Esophagus squamous epithelium (tissue), 5 donors: Measurements from ENCODE around the gene MUS81. TPM values are rescaled to one million over a fixed set of nuclear protein-coding genes. Genes with fewer than 3 reads are reported as not detected.
A peak's percentile ranks its signal among the peaks of the same experiment; 100 is the strongest.

Experiments used
- DNase-seq: peaks from one replicate; lab custom pipeline; 2025; lab: John Stamatoyannopoulos, UW
- H3K27ac ChIP-seq, 4 donors: fragments of 200-600 bp; sonication (generic); one replicate each; pipeline ENCODE4 v1.5.1; 2016 to 2019; ENCODE audit warnings: mild to moderate bottlenecking in 1 of 4
- H3K27me3 ChIP-seq, 4 donors: fragments of 200-600 bp; sonication (generic); 1 replicate in 3 of 4; 2 replicates in 1 of 4; pipeline versions ENCODE4 v1.5.1 to v1.6.0; 2017 to 2021; ENCODE audit warnings: antibody characterized with exemption in 1 of 4
- H3K36me3 ChIP-seq, 3 donors: fragments of 200-600 bp; sonication (generic); one replicate each; pipeline ENCODE4 v1.5.1; 2016 to 2019
- H3K4me1 ChIP-seq, 3 donors: fragments of 200-600 bp; sonication (generic); one replicate each; pipeline ENCODE4 v1.5.1; 2017 to 2019
- H3K4me3 ChIP-seq, 4 donors: fragments of 200-600 bp; sonication (generic); 1 replicate in 3 of 4; 2 replicates in 1 of 4; pipeline ENCODE4 v1.5.1; 2016 to 2019; ENCODE audit warnings: mild to moderate bottlenecking in 2 of 4, moderate library complexity in 1 of 4
- H3K9me3 ChIP-seq, 3 donors: fragments of 200-600 bp; sonication (generic); one replicate each; pipeline ENCODE4 v1.5.1; 2016 to 2019
- POLR2A ChIP-seq, 4 donors: fragments of 450-650 bp; IDR thresholded peaks; one replicate each; pipeline ENCODE4 v1.6.1; 2017; ENCODE audit warnings: antibody characterized with exemption in 4 of 4, mild to moderate bottlenecking in 4 of 4, moderate library complexity in 3 of 4
- WGBS, 2 donors: methylation state at CpG; one replicate each; pipeline ENCODE4 v1.1.5; 2018; 5-methylcytosine and 5-hydroxymethylcytosine counted together
- intact Hi-C: fragments of 100-400 bp; cut with DNase I; formaldehyde crosslinking; loops from one replicate; pipeline ENCODE4 v1.15.0; 2022
- total RNA-seq, 4 donors: library from RNA; depleted of rRNA; stranded (reverse); fragments of >200 nt; gene quantifications; one replicate each; pipeline ENCODE4 v1.1.0, GENCODE V29; 2016
- TF ChIP-seq, protein P1 (sequence below), 6 experiments: fragments of 450-650 bp in 4 of 6; fragments of 200-600 bp in 2 of 6; sonication (generic) in 2 of 6; IDR thresholded peaks; one replicate each; pipeline ENCODE4 v1.5.1; 2016 to 2019; ENCODE audit warnings: antibody characterized with exemption in 6 of 6, mild to moderate bottlenecking in 4 of 6, moderate library complexity in 4 of 6
- donor health status: DM: yes; HTN: yes; CAD: no.

MUS81 gene
- total RNA-seq, 4 donors from 2014 or later = 17.6 to 36.2 (median 31.1) TPM

DNA sequence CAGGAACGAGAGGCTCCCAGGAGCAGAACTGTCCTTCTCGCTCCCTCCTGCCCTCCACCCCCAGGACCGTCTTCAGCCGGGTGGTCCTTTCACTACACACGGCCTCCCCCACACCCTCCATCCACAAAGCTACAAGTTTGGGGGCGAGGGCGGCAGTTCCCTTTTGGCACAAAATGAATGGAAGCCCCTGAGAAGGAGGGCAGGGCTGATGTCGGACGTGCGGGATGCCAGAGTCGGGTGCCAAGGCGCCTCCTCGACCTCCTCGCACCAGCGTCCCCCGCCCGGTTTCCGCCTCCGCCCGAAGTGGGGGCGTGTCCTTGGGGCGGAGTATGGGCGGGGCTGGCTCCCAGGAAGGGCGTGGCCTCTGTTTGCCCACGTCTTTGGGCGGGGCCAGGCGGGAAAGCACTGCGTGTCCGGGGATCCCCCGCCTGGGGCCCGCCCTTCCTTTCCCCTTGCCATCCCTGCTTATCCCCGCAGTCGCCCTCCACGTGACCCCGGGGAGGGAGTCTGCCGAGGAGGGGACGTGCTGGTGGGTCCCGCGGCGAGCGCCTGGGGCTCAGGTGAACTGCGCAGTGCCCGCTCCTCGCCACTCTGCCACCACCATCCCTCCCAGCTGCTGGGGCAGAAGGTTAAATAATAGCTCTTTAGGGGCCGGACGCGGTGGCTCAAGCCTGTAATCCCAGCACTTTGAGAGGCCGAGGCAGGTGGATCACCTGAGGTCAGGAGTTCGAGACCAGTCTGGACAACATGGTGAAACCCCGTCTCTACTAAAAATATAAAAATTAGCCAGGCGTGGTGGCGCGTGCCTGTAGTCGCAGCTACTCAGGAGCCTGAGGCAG lies 13.3 kb downstream of the MUS81 start:
- H3K27ac ChIP-seq = peak overlapping the region; percentile 81 to 95 (median 87)
- no peaks in the 10 kb centered on the region for H3K36me3 ChIP-seq
- TF ChIP-seq POLR2A (IDR thresholded peaks at IDR 0.05) = peak in 3 of 4 donors; percentile 48 to 94 (median 58)
- TF ChIP-seq, protein P1, sequence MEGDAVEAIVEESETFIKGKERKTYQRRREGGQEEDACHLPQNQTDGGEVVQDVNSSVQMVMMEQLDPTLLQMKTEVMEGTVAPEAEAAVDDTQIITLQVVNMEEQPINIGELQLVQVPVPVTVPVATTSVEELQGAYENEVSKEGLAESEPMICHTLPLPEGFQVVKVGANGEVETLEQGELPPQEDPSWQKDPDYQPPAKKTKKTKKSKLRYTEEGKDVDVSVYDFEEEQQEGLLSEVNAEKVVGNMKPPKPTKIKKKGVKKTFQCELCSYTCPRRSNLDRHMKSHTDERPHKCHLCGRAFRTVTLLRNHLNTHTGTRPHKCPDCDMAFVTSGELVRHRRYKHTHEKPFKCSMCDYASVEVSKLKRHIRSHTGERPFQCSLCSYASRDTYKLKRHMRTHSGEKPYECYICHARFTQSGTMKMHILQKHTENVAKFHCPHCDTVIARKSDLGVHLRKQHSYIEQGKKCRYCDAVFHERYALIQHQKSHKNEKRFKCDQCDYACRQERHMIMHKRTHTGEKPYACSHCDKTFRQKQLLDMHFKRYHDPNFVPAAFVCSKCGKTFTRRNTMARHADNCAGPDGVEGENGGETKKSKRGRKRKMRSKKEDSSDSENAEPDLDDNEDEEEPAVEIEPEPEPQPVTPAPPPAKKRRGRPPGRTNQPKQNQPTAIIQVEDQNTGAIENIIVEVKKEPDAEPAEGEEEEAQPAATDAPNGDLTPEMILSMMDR (IDR thresholded peaks at IDR 0.05) = peak in 1 of 6 experiments; percentile 21
- no peaks in the 10 kb centered on the region for H3K9me3 ChIP-seq
- intact Hi-C loops = no loop called here
- H3K4me3 ChIP-seq = peak overlapping the region; percentile 35 to 73 (median 61)
- DNase-seq = peak; percentile 66
- WGBS, 2 donors = 15 to 38% methylated on average over 6 to 18 of the region's 54 CpGs
- peaks cover 16 to 46% (median 18%) of the 10 kb centered on the region in 3 donors for H3K4me1 ChIP-seq
- no peaks in the 10 kb centered on the region for H3K27me3 ChIP-seq

DNA sequence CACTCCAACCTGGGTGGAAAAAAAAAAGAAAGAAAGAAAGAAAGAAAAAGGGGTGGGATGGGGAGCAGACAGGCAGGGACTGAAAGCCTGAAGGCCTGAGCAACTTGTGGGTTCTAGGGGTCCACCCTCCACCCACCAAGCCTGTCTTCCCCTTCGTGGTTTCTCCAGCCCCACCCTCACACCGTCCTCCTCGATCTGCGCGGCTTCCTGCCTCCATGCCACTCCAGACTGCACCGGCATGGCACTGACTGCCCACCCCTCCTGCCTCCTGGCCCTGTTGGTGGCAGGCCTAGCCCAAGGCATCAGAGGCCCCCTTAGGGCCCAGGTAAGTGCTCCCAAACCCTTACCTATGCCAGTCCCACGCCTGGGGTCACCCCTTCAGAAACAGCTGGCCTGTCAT lies 19.4 kb downstream of the MUS81 start, which contains the start of gene CTSW:
TSS of gene CTSW (plus strand) at position 221 of the 400 bp plus-strand sequence. CDS start at position 239, 18 bp downstream.
- intact Hi-C loops = loop anchor here (5.0 kb wide), 1 partner anchor 108 kb away; no protein-coding TSS in a partner anchor
- H3K4me3 ChIP-seq = peak within 1 kb of the TSS in 1 of 4 donors; percentile 16
- WGBS, 2 donors = 28 to 48% methylated on average over 4 to 6 of the region's 7 CpGs
- peak within 1 kb of the TSS in 1 of 4 donors; percentile 13 for H3K27ac ChIP-seq
- no peak for TF ChIP-seq POLR2A (IDR thresholded peaks at IDR 0.05)
- TF ChIP-seq, protein P1 (IDR thresholded peaks at IDR 0.05) = no peak
- peaks cover 0 to 12% (median 0%) of the 10 kb centered on the region in 3 donors for H3K4me1 ChIP-seq
- H3K27me3 ChIP-seq = no peaks in the 10 kb centered on the region
- DNase-seq = no peak
- H3K36me3 ChIP-seq = peaks cover 0 to 28% (median 8%) of the 10 kb centered on the region in 3 donors
- no peaks in the 10 kb centered on the region for H3K9me3 ChIP-seq

- Histone ChIP-seq H3K36me3 (peaks cover 0 to 31% (median 8%) of the 10 kb centered on the region in 3 donors), H3K9me3 (no peaks in the 10 kb centered on the region), H3K4me1 (peaks cover 0 to 16% (median 0%) of the 10 kb centered on the region in 3 donors), H3K4me3 (peak overlapping the region in 1 of 4 donors; percentile 16), H3K27me3 (no peaks in the 10 kb centered on the region), H3K27ac (no peak overlapping the region)
- WGBS, 2 donors = 51 to 59% methylated on average over 5 of the region's 7 CpGs
- TF ChIP-seq POLR2A (IDR thresholded peaks at IDR 0.05) = no peak
- TF ChIP-seq, protein P1 (IDR thresholded peaks at IDR 0.05) = no peak
- intact Hi-C loops = loop anchor here (5.0 kb wide), 1 partner anchor 107 kb away; no protein-coding TSS in a partner anchor
- DNase-seq = no peak
These were observed 19.8 kb downstream of the MUS81 start for GRCh38 chr11:65880027-65880426.

DNA sequence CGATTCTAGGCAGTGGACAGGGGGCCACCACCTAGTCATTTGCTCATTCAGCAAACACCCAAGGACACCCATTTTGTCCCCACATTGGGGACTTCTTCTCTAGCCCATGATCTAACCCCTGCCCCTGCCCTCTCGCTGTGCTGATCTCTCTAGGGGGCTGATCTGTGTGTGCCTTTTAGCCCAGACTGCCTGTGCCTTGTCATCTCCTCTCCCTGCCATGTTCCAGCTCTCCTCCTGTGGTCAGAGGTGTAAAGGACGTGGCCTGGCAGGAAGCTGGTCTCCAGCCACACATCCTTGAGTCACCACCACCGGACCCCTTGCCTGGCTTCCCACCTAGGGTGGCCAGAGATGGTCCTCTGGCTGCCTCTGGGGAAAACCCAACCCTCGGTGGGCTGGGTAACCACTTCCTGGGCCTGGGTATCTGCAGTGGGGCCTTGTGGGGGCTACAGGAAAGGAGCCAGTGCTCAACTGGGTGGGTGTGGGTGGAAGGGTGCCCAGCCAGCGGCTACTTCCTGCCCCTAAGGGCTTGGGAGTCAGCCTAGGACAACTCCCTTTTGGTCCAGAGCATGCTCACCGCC lies 20.7 kb downstream of the MUS81 start:
- TF ChIP-seq, protein P1 (IDR thresholded peaks at IDR 0.05) = no peak
- no peak for TF ChIP-seq POLR2A (IDR thresholded peaks at IDR 0.05)
- Histone ChIP-seq H3K27ac (peak overlapping the region in 1 of 4 donors; percentile 13), H3K27me3 (no peaks in the 10 kb centered on the region), H3K36me3 (peaks cover 0 to 40% (median 8%) of the 10 kb centered on the region in 3 donors), H3K4me3 (no peak overlapping the region), H3K9me3 (no peaks in the 10 kb centered on the region), H3K4me1 (peaks cover 0 to 19% (median 0%) of the 10 kb centered on the region in 3 donors)
- intact Hi-C loops = loop anchor here (5.0 kb wide), 1 partner anchor 106 kb away; no protein-coding TSS in a partner anchor
- DNase-seq = no peak
- WGBS, 2 donors = 71 to 89% methylated on average over 3 to 4 of the region's 7 CpGs
